BE2C (cell line): ENCODE data around the gene ARID4B.

Experiments used
- DNase-seq: peaks from one replicate; pipeline ENCODE4 v3.0.0-alpha.2; 2020
- H3K27me3 ChIP-seq: fragments of 250-450 bp; sonication (Bioruptor Pico); 2 replicates; pipeline ENCODE4 v1.5.1; 2020; ENCODE audit warnings: mild to moderate bottlenecking
- H3K36me3 ChIP-seq: fragments of 250-450 bp; sonication (Bioruptor Pico); 2 replicates; pipeline ENCODE4 v1.5.1; 2020; ENCODE audit warnings: mild to moderate bottlenecking
- H3K4me1 ChIP-seq: fragments of 250-450 bp; sonication (Bioruptor Pico); 2 replicates; pipeline ENCODE4 v1.5.1; 2020
- H3K4me3 ChIP-seq: 2 replicates; pipeline ENCODE4 v1.5.1; 2011; ENCODE audit warnings: low read depth, low read length
- H3K9me3 ChIP-seq: fragments of 250-450 bp; sonication (Bioruptor Pico); 2 replicates; pipeline ENCODE4 v1.5.1; 2020
- TF ChIP-seq, protein P1 (sequence below): IDR thresholded peaks from 2 replicates; pipeline ENCODE4 v1.5.1; 2012; ENCODE audit warnings: mild to moderate bottlenecking, low read depth, low read length

The ARID4B gene

GRCh38 chr1:235122348-235122747, 205.6 kb downstream of the ARID4B start:
- no peaks in the 10 kb centered on the region for H3K9me3 ChIP-seq
- no peak overlapping the region for H3K4me3 ChIP-seq
- H3K4me1 ChIP-seq, result no peaks in the 10 kb centered on the region
- no peak for DNase-seq
- H3K27me3 ChIP-seq, result no peaks in the 10 kb centered on the region
- peaks cover 97% of the 10 kb centered on the region for H3K36me3 ChIP-seq
- TF ChIP-seq, protein P1, sequence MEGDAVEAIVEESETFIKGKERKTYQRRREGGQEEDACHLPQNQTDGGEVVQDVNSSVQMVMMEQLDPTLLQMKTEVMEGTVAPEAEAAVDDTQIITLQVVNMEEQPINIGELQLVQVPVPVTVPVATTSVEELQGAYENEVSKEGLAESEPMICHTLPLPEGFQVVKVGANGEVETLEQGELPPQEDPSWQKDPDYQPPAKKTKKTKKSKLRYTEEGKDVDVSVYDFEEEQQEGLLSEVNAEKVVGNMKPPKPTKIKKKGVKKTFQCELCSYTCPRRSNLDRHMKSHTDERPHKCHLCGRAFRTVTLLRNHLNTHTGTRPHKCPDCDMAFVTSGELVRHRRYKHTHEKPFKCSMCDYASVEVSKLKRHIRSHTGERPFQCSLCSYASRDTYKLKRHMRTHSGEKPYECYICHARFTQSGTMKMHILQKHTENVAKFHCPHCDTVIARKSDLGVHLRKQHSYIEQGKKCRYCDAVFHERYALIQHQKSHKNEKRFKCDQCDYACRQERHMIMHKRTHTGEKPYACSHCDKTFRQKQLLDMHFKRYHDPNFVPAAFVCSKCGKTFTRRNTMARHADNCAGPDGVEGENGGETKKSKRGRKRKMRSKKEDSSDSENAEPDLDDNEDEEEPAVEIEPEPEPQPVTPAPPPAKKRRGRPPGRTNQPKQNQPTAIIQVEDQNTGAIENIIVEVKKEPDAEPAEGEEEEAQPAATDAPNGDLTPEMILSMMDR, result no peak
